ENCODE results near the gene FBXO47.

Gene FBXO47

DNA sequence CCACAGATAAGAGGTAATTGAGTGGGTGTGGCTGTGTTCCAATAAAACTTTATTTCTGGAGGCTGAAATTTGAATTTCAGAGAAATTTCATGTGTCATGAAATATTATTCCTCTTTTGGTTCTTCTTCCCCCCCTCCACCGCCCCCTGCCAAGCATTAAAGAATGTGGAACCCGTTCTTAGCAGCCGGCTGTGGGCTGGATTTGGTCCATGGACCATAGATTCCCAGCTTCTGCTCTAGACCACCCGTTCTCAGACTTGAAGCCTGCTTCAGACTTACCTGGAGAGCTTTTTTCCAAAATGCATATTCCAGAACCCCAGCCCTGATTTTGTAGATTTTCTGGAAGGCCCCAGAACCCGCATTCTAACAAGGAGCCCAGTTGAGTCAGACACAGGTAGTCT is 56.9 kb downstream of the FBXO47 start:
- TF ChIP-seq FOXK2 (IDR thresholded peaks at IDR 0.05) (no peak), ARNT (IDR thresholded peaks at IDR 0.05) (no peak), CTBP1 (IDR thresholded peaks at IDR 0.05; ENCODE audit: borderline replicate concordance) (no peak), SP1 (IDR thresholded peaks at IDR 0.05) (no peak), FOXA1 (IDR thresholded peaks at IDR 0.05) (no peak), ZNF384 (IDR thresholded peaks at IDR 0.05) (no peak), BHLHE40 (IDR thresholded peaks at IDR 0.05; ENCODE audit: borderline replicate concordance) (no peak), HDGF (IDR thresholded peaks at IDR 0.05; ENCODE audit: borderline replicate concordance) (no peak), ELF4 (IDR thresholded peaks at IDR 0.05) (no peak), TARDBP (IDR thresholded peaks at IDR 0.05) (no peak), NFRKB (IDR thresholded peaks at IDR 0.05) (no peak), SUZ12 (IDR thresholded peaks at IDR 0.05) (no peak), L3MBTL2 (conservative IDR thresholded peaks at IDR 0.05) (no peak), LEF1 (IDR thresholded peaks at IDR 0.05; ENCODE audit: borderline replicate concordance) (no peak), FOXM1 (IDR thresholded peaks at IDR 0.05; ENCODE audit: borderline replicate concordance) (no peak)
- TF ChIP-seq, protein P1, sequence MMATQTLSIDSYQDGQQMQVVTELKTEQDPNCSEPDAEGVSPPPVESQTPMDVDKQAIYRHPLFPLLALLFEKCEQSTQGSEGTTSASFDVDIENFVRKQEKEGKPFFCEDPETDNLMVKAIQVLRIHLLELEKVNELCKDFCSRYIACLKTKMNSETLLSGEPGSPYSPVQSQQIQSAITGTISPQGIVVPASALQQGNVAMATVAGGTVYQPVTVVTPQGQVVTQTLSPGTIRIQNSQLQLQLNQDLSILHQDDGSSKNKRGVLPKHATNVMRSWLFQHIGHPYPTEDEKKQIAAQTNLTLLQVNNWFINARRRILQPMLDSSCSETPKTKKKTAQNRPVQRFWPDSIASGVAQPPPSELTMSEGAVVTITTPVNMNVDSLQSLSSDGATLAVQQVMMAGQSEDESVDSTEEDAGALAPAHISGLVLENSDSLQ (IDR thresholded peaks at IDR 0.05) = no peak
- DNase-seq (ENCODE audit: extremely low spot score) = no peak
- ChIA-PET POLR2A (interaction anchor here (1.4 kb wide), 1 partner anchor 57 kb away, joined by 6 read pairs; the partner anchor contains the start of gene RPL23), CTCF (no interaction called here)

GRCh38 chr17:38908676-38909181 is 58.5 kb downstream of the FBXO47 start:
- no peak for DNase-seq (ENCODE audit: extremely low spot score)
- POLR2A ChIA-PET = no interaction called here
- CTCF ChIA-PET = no interaction called here
- TF ChIP-seq ELF4 (IDR thresholded peaks at IDR 0.05) = no peak
- no peak for TF ChIP-seq CTBP1 (IDR thresholded peaks at IDR 0.05; ENCODE audit: borderline replicate concordance)

- ChIA-PET CTCF (no interaction called here), POLR2A (no interaction called here)
- no peak for DNase-seq (ENCODE audit: extremely low spot score)
- no peak for TF ChIP-seq FOXK2 (IDR thresholded peaks at IDR 0.05)
- TF ChIP-seq ELF4 (IDR thresholded peaks at IDR 0.05) = no peak
- TF ChIP-seq ZNF384 (IDR thresholded peaks at IDR 0.05) = no peak
- no peak for TF ChIP-seq SP1 (IDR thresholded peaks at IDR 0.05)
- no peak for TF ChIP-seq SUZ12 (IDR thresholded peaks at IDR 0.05)
- TF ChIP-seq CTBP1 (IDR thresholded peaks at IDR 0.05; ENCODE audit: borderline replicate concordance) = no peak
- TF ChIP-seq FOXA1 (IDR thresholded peaks at IDR 0.05) = no peak
- no peak for TF ChIP-seq ARNT (IDR thresholded peaks at IDR 0.05)
- TF ChIP-seq, protein P1 (IDR thresholded peaks at IDR 0.05) = no peak
- TF ChIP-seq HDGF (IDR thresholded peaks at IDR 0.05; ENCODE audit: borderline replicate concordance) = no peak
- no peak for TF ChIP-seq FOXM1 (IDR thresholded peaks at IDR 0.05; ENCODE audit: borderline replicate concordance)
- TF ChIP-seq BHLHE40 (IDR thresholded peaks at IDR 0.05; ENCODE audit: borderline replicate concordance) = no peak
- no peak for TF ChIP-seq L3MBTL2 (conservative IDR thresholded peaks at IDR 0.05)
- no peak for TF ChIP-seq NFRKB (IDR thresholded peaks at IDR 0.05)
- TF ChIP-seq LEF1 (IDR thresholded peaks at IDR 0.05; ENCODE audit: borderline replicate concordance) = no peak
- TF ChIP-seq TARDBP (IDR thresholded peaks at IDR 0.05) = no peak
Measured at GRCh38 chr17:38907930-38908675, 59.1 kb downstream of the FBXO47 start.

DNA sequence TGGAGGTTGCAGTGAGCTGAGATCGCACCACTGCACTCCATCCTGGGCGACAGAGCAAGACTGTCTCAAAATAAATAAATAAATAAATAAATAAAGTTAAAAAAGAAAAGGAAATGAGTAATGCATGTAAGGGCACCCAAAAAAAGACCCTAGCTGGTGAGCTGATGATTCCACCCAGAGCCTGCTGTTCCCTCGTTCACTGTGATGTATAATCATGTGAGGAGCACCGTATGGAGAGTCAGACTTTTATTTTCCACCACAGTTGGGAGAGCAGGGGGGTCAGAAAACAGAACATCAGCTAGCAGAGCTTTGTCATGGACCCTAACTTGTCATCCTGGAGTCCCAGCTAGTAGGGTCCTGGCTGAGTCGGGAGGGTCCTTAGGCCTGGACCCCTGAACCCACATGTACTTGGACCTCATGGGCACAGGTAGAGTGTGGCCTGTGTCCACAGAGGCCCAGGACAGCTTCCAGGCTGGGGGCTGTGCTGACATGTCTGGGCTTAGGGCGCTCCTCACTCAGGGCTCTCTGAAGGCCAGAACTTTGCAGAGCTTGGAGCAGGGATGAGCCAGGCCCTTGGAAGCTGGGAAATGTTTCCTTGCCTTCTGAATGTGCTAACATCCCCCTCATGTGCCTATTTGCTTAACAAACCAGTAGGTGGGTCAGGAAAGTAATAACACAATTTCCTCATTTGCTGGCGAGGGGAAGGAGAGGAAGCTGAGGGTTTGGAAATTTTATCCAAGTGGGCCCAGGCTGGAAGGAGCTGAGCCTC is 60.6 kb downstream of the FBXO47 start:
- DNase-seq (ENCODE audit: extremely low spot score) = no peak
- POLR2A ChIA-PET = no interaction called here
- CTCF ChIA-PET = no interaction called here
- TF ChIP-seq ARNT (IDR thresholded peaks at IDR 0.05) (no peak), ZNF384 (IDR thresholded peaks at IDR 0.05) (no peak), FOXK2 (IDR thresholded peaks at IDR 0.05) (no peak), L3MBTL2 (conservative IDR thresholded peaks at IDR 0.05) (no peak), BHLHE40 (IDR thresholded peaks at IDR 0.05; ENCODE audit: borderline replicate concordance) (no peak), SUZ12 (IDR thresholded peaks at IDR 0.05) (no peak), ELF4 (IDR thresholded peaks at IDR 0.05) (no peak), FOXA1 (IDR thresholded peaks at IDR 0.05) (no peak), CTBP1 (IDR thresholded peaks at IDR 0.05; ENCODE audit: borderline replicate concordance) (no peak), HDGF (IDR thresholded peaks at IDR 0.05; ENCODE audit: borderline replicate concordance) (no peak), LEF1 (IDR thresholded peaks at IDR 0.05; ENCODE audit: borderline replicate concordance) (no peak), NFRKB (IDR thresholded peaks at IDR 0.05) (no peak)

GRCh38 chr17:38905375-38905774 is 61.8 kb downstream of the FBXO47 start:
- ChIA-PET CTCF (no interaction called here), POLR2A (no interaction called here)
- DNase-seq (ENCODE audit: extremely low spot score) = no peak
- TF ChIP-seq FOXA1 (IDR thresholded peaks at IDR 0.05) (no peak), ZNF384 (IDR thresholded peaks at IDR 0.05) (peak; percentile 59)

DNA sequence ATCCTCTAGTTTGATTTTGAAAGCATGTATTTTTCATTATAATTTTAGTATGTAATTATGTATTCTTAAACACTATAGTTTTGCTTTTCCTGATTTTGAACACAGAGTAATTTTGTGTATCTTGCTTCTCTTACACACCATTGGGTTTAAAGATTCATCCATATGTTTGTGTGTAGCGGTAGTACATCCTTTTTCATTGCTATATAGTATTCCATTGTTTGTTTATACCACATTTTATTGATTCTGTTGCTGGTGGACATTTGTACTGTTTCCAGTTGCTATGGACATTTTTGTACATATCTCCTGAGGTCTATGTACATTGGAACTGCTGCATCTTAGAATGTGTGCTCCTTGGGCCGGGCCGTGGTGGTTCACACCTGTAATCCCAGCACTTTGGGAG is 62.3 kb downstream of the FBXO47 start:
- ChIA-PET POLR2A (no interaction called here), CTCF (interaction anchor here (0.6 kb wide), 1 partner anchor 12 kb away, joined by 3 read pairs; no protein-coding TSS in a partner anchor)
- no peak for DNase-seq (ENCODE audit: extremely low spot score)
- TF ChIP-seq, protein P1 (IDR thresholded peaks at IDR 0.05) = no peak
- TF ChIP-seq ARNT (IDR thresholded peaks at IDR 0.05) (no peak), LEF1 (IDR thresholded peaks at IDR 0.05; ENCODE audit: borderline replicate concordance) (no peak), ZNF384 (IDR thresholded peaks at IDR 0.05) (no peak), FOXA1 (IDR thresholded peaks at IDR 0.05) (no peak), CTBP1 (IDR thresholded peaks at IDR 0.05; ENCODE audit: borderline replicate concordance) (no peak), BHLHE40 (IDR thresholded peaks at IDR 0.05; ENCODE audit: borderline replicate concordance) (no peak), L3MBTL2 (conservative IDR thresholded peaks at IDR 0.05) (no peak), HDGF (IDR thresholded peaks at IDR 0.05; ENCODE audit: borderline replicate concordance) (no peak), NFRKB (IDR thresholded peaks at IDR 0.05) (no peak), TARDBP (IDR thresholded peaks at IDR 0.05) (no peak), SUZ12 (IDR thresholded peaks at IDR 0.05) (no peak), SP1 (IDR thresholded peaks at IDR 0.05) (no peak), ELF4 (IDR thresholded peaks at IDR 0.05) (no peak)

Data from HEK293T (cell line).